ENCODE data around the gene MARCHF10. TPM values are rescaled to one million over a fixed set of nuclear protein-coding genes. Genes with fewer than 3 reads are reported as not detected.

Gene MARCHF10
- total and polyA plus RNA-seq, 2 donors (not counting 3 experiments of a cell fraction or from before 2014, with no cell fraction given) = 0.11 TPM; not detected in 1

DNA sequence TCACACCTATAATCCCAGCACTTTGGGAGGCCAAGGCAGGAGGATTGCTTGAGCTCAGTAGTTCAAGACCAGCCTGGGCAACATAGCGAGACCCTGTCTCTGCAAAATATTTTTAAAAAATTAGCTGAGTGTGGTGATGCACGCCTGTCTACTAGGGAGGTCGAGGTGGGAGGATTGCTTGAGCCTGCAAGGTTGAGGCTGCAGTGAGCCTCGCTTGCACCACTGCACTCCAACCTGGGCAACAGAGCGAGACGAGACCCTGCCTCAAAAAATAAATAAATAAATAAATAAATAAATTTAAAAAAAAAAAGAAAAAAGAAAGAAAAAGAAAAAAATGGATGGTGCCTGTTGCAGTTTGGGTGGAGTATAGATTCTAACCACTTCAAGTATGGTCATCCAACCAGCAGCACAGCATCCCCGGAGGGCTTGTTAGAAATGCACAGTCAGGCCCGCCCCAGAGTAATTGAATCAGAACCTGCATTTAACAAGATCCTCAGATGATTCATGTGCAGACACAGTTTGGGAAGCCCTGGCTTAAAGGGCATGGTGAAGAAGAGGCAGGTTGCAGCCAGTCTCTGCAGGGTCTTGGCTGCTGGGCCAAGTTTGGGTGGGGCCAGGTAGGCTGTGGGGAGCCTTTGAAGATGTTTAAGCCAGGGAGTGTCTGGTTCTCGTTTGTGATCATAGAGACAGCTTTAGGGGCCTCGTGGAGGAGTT, 139.9 kb downstream of the MARCHF10 start:
- H3K9me1 ChIP-seq (replicated peaks; ENCODE audit: control insufficient read depth, extremely low read depth, insufficient read depth, low read length) = no peaks in the 10 kb centered on the region
- H3K4me3 ChIP-seq (replicated peaks in 1 of 3; ENCODE audit: insufficient read depth in 1 of 3, low read depth in 1 of 3, low read length in 3 of 3) = no peak overlapping the region
- BruUV-seq (replicated peaks) = no TSS peak
- no peaks in the 10 kb centered on the region for H3K79me2 ChIP-seq (ENCODE audit: control insufficient read depth, insufficient read depth, low read length)
- H3K4me2 ChIP-seq (ENCODE audit: insufficient read depth, low read length) = no peak overlapping the region
- H2AFZ ChIP-seq (ENCODE audit: low read depth, low read length) = no peak overlapping the region
- ChIA-PET POLR2A (no interaction called here), CTCF (interaction anchor here (1.2 to 3.3 kb wide), 3 partner anchors 109 to 738 kb away, joined by 4 to 9 read pairs (median 4); no protein-coding TSS in a partner anchor)
- H3K9ac ChIP-seq (replicated peaks; ENCODE audit: extremely low read depth, insufficient read depth, low read length) = no peak overlapping the region
- H3K27me3 ChIP-seq (ENCODE audit: control insufficient read depth in 2 of 2, insufficient read depth in 2 of 2, low read length in 2 of 2) = no peaks in the 10 kb centered on the region
- H3K4me1 ChIP-seq (ENCODE audit: control insufficient read depth, extremely low read depth, insufficient read depth, low read length) = no peaks in the 10 kb centered on the region
- H3K27ac ChIP-seq (ENCODE audit: insufficient read depth, low read depth, low read length) = no peak overlapping the region
- no peaks in the 10 kb centered on the region for H4K20me1 ChIP-seq (replicated peaks; ENCODE audit: control insufficient read depth, extremely low read depth, insufficient read depth, low read length)
- no peak for FAIRE-seq
- DNase-seq (ENCODE audit: low read depth, low spot score) = no peak
- TF ChIP-seq POLR2A (IDR thresholded peaks at IDR 0.05; ENCODE audit: low read depth, low read length) (no peak), JUN (IDR thresholded peaks at IDR 0.05; ENCODE audit: borderline replicate concordance, insufficient read depth, insufficient read length, low read depth) (no peak), MYC (IDR thresholded peaks at IDR 0.05; ENCODE audit: low read depth, low read length) (no peak), FOS (IDR thresholded peaks at IDR 0.05; ENCODE audit: borderline replicate concordance, insufficient read depth, low read length) (no peak), POLR2AphosphoS5 (IDR thresholded peaks at IDR 0.05; ENCODE audit: insufficient read depth, low read depth, low read length) (no peak), CTCF (IDR thresholded peaks at IDR 0.05; ENCODE audit: extremely low read depth in 1 of 2, insufficient read depth in 1 of 2, low read depth in 1 of 2, low read length in 2 of 2) (no peak), EZH2 (IDR thresholded peaks at IDR 0.05; ENCODE audit: borderline replicate concordance, low read depth, low read length, severe bottlenecking) (no peak), GATA2 (IDR thresholded peaks at IDR 0.05; ENCODE audit: insufficient read depth, insufficient read length, low read depth, low read length) (no peak)
- TF ChIP-seq, protein P1, sequence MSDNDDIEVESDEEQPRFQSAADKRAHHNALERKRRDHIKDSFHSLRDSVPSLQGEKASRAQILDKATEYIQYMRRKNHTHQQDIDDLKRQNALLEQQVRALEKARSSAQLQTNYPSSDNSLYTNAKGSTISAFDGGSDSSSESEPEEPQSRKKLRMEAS (IDR thresholded peaks at IDR 0.05; ENCODE audit: insufficient read depth, insufficient read length) = no peak
- intact Hi-C loops (cut with micrococcal nuclease) = no loop called here
- dilution Hi-C loops (cut with MboI; ENCODE audit: extremely low pct_ligation_motif_present, low sequenced_read_pairs) = no loop called here
- H3K9me3 ChIP-seq (replicated peaks; ENCODE audit: control insufficient read depth, insufficient read depth, low read length) = no peaks in the 10 kb centered on the region
- H3K36me3 ChIP-seq (ENCODE audit: control insufficient read depth in 2 of 2, extremely low read depth in 1 of 2, insufficient read depth in 2 of 2, low read length in 2 of 2) = peaks cover 2% of the 10 kb centered on the region in 2 experiments
